ENCODE data around the gene LRRC52.

Gene LRRC52, protein sequence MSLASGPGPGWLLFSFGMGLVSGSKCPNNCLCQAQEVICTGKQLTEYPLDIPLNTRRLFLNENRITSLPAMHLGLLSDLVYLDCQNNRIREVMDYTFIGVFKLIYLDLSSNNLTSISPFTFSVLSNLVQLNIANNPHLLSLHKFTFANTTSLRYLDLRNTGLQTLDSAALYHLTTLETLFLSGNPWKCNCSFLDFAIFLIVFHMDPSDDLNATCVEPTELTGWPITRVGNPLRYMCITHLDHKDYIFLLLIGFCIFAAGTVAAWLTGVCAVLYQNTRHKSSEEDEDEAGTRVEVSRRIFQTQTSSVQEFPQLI

DNA sequence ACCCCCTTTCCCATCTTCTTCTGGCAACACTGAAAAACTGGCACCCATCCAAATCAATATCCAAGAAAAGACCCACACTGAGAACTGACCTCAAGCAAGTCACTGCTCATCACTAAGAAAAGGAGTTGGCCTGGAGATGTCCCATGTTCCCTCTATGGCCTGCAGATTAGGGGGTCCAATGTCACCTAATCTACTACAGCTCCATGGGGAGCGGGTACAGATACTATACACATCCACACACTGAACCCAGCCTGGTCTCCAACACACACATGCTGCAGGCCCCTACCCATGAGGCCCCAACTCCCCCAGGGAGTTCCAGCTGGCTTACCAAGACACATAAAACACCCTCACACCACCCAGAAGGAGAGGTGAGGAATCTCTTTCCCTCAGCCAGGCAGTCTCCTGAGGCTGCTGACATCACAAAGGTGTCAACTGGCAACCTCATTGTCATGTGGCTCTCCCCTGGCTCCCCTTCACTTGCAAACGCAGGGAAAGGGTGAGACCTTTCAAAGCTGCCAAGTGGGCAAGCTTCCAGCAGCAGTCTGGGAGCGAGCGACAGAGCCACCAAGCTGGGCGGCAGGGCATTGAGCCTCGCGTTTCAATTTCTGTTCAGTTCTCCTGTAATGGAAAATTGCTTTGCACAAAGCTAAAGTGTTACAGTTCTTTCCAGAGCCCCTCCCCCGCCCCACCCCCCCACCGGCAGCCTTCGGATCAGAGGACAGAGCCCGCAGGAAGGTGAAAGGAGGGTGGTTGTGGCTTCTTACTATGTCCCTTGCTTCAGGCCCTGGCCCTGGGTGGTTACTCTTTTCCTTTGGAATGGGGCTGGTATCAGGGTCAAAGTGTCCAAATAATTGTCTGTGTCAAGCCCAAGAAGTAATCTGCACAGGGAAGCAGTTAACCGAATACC, at the start of gene LRRC52:
Gene LRRC52 (plus strand): TSS at position 469 of the 907 bp plus-strand sequence. CDS start 297 bp downstream, at position 766.
- DNase-seq, result no peak

- no peak for DNase-seq
These were observed 48.6 kb upstream of the LRRC52 start for GRCh38 chr1:165494949-165495857.

- DNase-seq, result no peak
These were observed 48.0 kb upstream of the LRRC52 start for GRCh38 chr1:165495858-165496205.

DNA sequence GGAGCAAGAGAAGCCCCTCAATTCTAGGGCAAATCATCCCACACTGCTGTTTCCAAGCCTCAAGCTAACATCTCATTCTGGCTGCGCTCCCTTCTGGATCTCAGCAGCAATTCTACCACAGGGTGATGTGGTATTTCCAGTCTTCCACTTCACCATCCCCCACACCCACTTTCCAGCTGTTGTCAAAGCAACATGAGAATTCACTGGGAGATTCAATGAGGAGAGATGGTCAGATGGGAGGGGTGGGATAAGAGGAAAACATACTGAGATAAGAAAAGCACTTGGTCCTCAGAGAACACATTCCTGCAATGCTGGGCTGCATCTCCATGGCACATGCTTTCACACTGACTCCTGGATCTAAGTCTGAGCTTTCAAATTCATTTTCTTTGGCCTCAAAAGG, 47.3 kb upstream of the LRRC52 start:
- no peak for DNase-seq

DNA sequence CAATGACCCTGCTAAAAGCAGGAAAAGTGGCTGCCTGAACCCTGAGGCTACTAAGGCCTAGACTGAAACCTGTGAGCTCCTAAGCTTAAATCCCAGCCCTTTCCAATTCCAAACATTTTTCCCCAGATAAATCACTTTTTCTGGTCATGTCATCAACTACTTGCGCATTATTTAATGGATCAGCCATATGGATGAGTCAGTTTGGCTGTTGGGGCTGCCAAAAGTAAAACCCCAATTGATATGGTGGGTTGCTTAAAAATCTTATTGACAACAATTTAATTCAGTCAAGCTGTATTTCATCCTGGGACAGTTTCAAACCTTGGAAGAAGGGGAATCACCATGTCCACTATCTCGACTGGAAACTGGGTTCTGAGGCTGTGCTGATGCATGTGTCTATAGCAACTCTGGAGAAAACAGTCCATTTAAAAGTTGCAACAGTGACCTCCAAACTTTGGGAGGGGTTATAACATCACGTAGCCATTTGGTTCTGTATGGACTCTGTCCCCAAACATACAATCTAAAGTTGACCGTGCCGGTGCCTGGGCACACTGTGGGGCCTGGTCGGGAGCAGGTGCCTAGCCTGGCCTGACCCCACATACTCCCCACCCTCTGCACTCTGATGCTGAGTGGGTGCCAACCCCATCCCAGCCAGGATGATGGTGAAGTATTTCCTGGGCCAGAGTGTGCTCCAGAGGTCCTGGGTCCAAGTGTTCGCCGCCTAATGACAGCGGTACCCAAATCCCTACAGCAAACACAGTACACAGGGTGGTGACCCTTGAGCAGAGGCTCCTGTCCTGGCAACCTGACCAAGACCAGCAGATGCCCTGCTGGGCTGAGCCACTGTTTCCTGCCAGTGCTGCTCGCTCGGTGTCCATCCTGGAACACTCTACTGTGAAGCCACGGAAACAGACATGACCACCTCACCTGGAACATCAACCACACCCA, 46.5 kb upstream of the LRRC52 start:
- DNase-seq, result no peak

GRCh38 chr1:165501330-165501969, 42.4 kb upstream of the LRRC52 start:
- no peak for DNase-seq

- DNase-seq, result no peak
These were observed 41.8 kb upstream of the LRRC52 start for GRCh38 chr1:165501970-165502348.

DNA sequence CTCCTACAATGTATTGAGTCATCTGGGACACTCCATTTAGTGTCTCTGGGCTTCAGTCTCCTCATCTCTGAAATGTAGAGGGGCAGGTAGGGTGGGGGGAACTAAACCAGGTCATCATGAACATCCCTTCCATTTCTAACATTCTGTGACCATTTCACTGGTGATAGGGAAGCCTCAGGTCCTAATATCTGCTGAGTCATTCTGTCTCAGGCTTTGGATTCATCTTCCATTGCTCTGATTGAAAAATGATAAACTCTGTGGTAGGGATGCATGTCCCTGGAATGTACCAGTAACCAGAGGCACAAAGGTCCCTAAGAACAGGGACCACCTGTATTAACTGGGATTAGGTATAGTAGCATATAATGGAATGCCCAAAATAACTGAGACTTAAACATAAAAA, 36.2 kb upstream of the LRRC52 start:
- DNase-seq, result no peak

- no peak for DNase-seq
These were observed 35.5 kb upstream of the LRRC52 start for GRCh38 chr1:165508291-165508690.

DNA sequence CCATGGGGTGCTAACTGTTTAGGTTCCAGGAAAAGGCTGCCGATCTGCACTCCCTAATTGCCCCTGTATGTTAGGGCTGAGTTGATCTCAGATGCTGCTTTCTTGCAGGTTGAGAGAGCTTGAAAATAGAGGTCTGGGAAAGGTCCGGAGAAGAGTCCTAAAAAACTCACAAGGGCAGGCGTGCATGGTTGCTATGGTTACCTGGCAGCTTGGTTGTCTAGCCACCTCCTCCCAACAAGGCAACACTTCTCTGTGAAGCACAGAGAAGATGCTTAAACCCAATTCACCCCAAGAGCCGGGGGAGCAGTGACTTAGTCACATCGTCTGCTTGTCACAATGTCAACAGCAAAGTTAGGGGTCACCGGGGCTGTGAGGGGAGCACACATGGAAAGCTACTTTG, 31.0 kb upstream of the LRRC52 start:
- no peak for DNase-seq

- DNase-seq, result no peak
These were observed 27.3 kb upstream of the LRRC52 start for GRCh38 chr1:165516469-165516868.

DNA sequence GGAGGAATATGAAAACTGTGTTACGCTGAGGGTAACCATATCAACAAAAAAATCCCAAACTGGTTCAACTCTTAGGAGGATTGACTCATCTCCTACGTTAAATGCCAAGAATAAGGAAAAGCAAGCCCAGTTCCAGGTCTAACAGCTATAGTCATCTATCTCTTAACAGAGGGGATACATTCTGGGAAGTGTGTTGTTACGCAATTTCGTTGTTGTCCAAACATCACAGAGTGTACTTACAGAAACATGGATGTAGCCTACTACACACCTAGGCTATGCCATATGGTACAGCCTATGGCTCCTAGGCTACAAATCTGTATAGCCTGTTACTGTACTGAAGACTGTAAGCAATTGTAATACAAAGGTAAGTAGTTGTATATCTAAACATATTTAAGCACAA, 23.2 kb upstream of the LRRC52 start:
- no peak for DNase-seq

DNA sequence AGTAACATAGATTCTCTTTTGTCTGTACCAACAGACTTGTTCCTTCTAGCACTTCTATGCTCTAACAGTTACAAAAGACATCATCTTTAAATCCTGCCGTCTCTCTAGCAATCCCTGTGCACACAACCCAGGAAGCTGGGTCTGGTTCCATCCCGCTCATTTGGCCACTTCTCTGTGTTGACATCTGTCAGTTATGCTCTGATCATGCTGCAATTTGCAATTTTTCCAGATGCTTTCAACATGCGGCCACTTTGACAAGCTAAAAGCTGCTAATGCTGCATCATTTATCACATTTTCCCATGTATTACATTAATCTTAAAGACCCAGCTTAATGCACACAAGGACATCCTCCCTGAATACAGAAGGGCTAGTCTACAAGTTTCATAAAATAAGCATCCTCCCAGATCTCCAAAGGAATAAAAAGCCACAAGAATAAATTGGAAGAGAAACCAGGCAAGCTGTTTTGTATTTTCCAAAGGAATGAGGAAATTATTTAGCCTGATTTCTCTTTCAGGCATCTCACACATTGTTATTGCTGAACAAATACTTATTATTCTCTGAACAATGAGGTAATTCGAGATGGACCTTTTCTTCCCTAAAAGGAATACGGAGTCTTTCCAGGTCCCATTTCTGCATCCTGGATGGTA, 19.0 kb upstream of the LRRC52 start:
- no peak for DNase-seq

GRCh38 chr1:165525708-165526107, 18.1 kb upstream of the LRRC52 start:
- DNase-seq, result no peak

- no peak for DNase-seq
These were observed 16.4 kb upstream of the LRRC52 start for GRCh38 chr1:165527251-165528007.

GRCh38 chr1:165531021-165531420, 12.8 kb upstream of the LRRC52 start:
- DNase-seq, result no peak

- no peak for DNase-seq
These were observed 11.7 kb upstream of the LRRC52 start for GRCh38 chr1:165532053-165532452.

- DNase-seq, result no peak
These were observed 10.5 kb upstream of the LRRC52 start for GRCh38 chr1:165533254-165533653.

GRCh38 chr1:165536016-165536415, 7.8 kb upstream of the LRRC52 start:
- DNase-seq, result no peak
